ENCODE data around the gene ZBTB42. TPM values are rescaled to one million over a fixed set of nuclear protein-coding genes. Genes with fewer than 3 reads are reported as not detected.

The ZBTB42 gene
- polyA plus RNA-seq, 1 experiment, result 1.6 TPM

- CTCF ChIA-PET, result interaction anchor here (1.2 kb wide), 1 partner anchor 16 kb away, joined by 7 read pairs; no protein-coding TSS in a partner anchor
- no peak for DNase-seq (ENCODE audit: low read depth, low spot score)
Measured at GRCh38 chr14:104784846-104785707, 15.8 kb upstream of the ZBTB42 start.

GRCh38 chr14:104785708-104786080 lies 15.2 kb upstream of the ZBTB42 start:
- Histone ChIP-seq H3K9me3 (ENCODE audit: control insufficient read depth, insufficient read depth, low read length) (no peaks in the 10 kb centered on the region; the same call in 1 of the 2 replicates), H3K27ac (ENCODE audit: low read depth, low read length) (no peak overlapping the region), H3K27me3 (ENCODE audit: control insufficient read depth, insufficient read depth, low read length) (no peaks in the 10 kb centered on the region), H3K4me3 (ENCODE audit: low read depth, low read length) (no peak overlapping the region)
- CTCF ChIA-PET, result no interaction called here
- POLR2A ChIA-PET, result interaction anchor here (1.5 kb wide), 1 partner anchor 9 kb away, joined by 3 read pairs; no protein-coding TSS in a partner anchor
- DNase-seq (ENCODE audit: low read depth, low spot score), result no peak
- TF ChIP-seq CTCF (IDR thresholded peaks at IDR 0.05; ENCODE audit: low read depth, low read length), result no peak

More at GRCh38 chr14:104784846-104785707, 15.8 kb upstream of the ZBTB42 start:
- H3K4me3 ChIP-seq (ENCODE audit: low read depth, low read length), result no peak overlapping the region
- H3K27me3 ChIP-seq (ENCODE audit: control insufficient read depth, insufficient read depth, low read length), result no peaks in the 10 kb centered on the region
- POLR2A ChIA-PET, result interaction anchor here (0.7 to 1.5 kb wide), 2 partner anchors 9 to 32 kb away, joined by 3 read pairs; partner anchors contain the start of gene SIVA1
- no peaks in the 10 kb centered on the region; the same call in 1 of the 2 replicates for H3K9me3 ChIP-seq (ENCODE audit: control insufficient read depth, insufficient read depth, low read length)
- no peak for TF ChIP-seq CTCF (IDR thresholded peaks at IDR 0.05; ENCODE audit: low read depth, low read length)
- no peak overlapping the region for H3K27ac ChIP-seq (ENCODE audit: low read depth, low read length)

- POLR2A ChIA-PET, result no interaction called here
- H3K27me3 ChIP-seq (ENCODE audit: control insufficient read depth, insufficient read depth, low read length), result no peaks in the 10 kb centered on the region
- TF ChIP-seq CTCF (IDR thresholded peaks at IDR 0.05; ENCODE audit: low read depth, low read length), result no peak
- no peak overlapping the region for H3K27ac ChIP-seq (ENCODE audit: low read depth, low read length)
- H3K9me3 ChIP-seq (ENCODE audit: control insufficient read depth, insufficient read depth, low read length), result no peaks in the 10 kb centered on the region; the same call in 1 of the 2 replicates
- DNase-seq (ENCODE audit: low read depth, low spot score), result no peak
- CTCF ChIA-PET, result interaction anchor here (0.6 to 2.8 kb wide), 2 partner anchors 18 to 34 kb away, joined by 3 to 12 read pairs; no protein-coding TSS in a partner anchor
- no peak overlapping the region for H3K4me3 ChIP-seq (ENCODE audit: low read depth, low read length)
Measured at GRCh38 chr14:104786091-104786586, 14.8 kb upstream of the ZBTB42 start.

- CTCF ChIA-PET, result interaction anchor here (0.6 to 2.8 kb wide), 2 partner anchors 18 to 33 kb away, joined by 3 to 12 read pairs; no protein-coding TSS in a partner anchor
Measured at GRCh38 chr14:104786726-104787675, 13.9 kb upstream of the ZBTB42 start.

More at GRCh38 chr14:104786726-104787675, 13.9 kb upstream of the ZBTB42 start:
- Histone ChIP-seq H3K27ac (ENCODE audit: low read depth, low read length) (no peak overlapping the region), H3K27me3 (ENCODE audit: control insufficient read depth, insufficient read depth, low read length) (no peaks in the 10 kb centered on the region), H3K9me3 (ENCODE audit: control insufficient read depth, insufficient read depth, low read length) (no peaks in the 10 kb centered on the region; the same call in 1 of the 2 replicates), H3K4me3 (ENCODE audit: low read depth, low read length) (no peak overlapping the region)
- TF ChIP-seq CTCF (IDR thresholded peaks at IDR 0.05; ENCODE audit: low read depth, low read length), result no peak
- POLR2A ChIA-PET, result interaction anchor here (0.6 kb wide), 1 partner anchor 8 kb away, joined by 3 read pairs; no protein-coding TSS in a partner anchor
- no peak for DNase-seq (ENCODE audit: low read depth, low spot score)
